Mesendoderm (in vitro differentiated cells): ENCODE measurements around the gene EDA.

Source experiments
- DNase-seq: peaks from one replicate; pipeline ENCODE4 v3.0.0; 2013
- H2AK5ac ChIP-seq: 2 replicates; pipeline ENCODE4 v1.6.1; 2013; ENCODE audit warnings: low read length, inconsistent platforms
- H2BK120ac ChIP-seq: 2 replicates; pipeline ENCODE4 v1.6.1; 2013; ENCODE audit warnings: low read depth, mild to moderate bottlenecking, low read length, moderate library complexity, mixed read lengths
- H2BK15ac ChIP-seq: replicated peaks from 2 replicates; pipeline ENCODE4 v1.6.1; 2013; ENCODE audit warnings: low read depth, mild to moderate bottlenecking, moderate library complexity
- H2BK5ac ChIP-seq: 2 replicates; pipeline ENCODE4 v1.6.1; 2013; ENCODE audit warnings: low read length, inconsistent platforms
- H3K18ac ChIP-seq: 2 replicates; pipeline ENCODE4 v1.6.1; 2013; ENCODE audit warnings: mild to moderate bottlenecking, low read length, mixed read lengths
- H3K23ac ChIP-seq: one replicate; pipeline ENCODE4 v1.6.1; 2013; ENCODE audit warnings: low read length
- H3K27ac ChIP-seq: 2 replicates; pipeline ENCODE4 v1.5.1; 2013; ENCODE audit warnings: low read depth, mild to moderate bottlenecking, inconsistent platforms, low read length, moderate library complexity
- H3K27me3 ChIP-seq: 2 replicates; pipeline ENCODE4 v1.6.1; 2013; ENCODE audit warnings: low read length, control low read depth, mild to moderate bottlenecking, inconsistent platforms; ENCODE audit not compliant: insufficient read depth, poor library complexity
- H3K36me3 ChIP-seq: 2 replicates; pipeline ENCODE4 v1.6.1; 2013; ENCODE audit warnings: low read length, inconsistent platforms; ENCODE audit not compliant: control insufficient read depth, insufficient read depth
- H3K4ac ChIP-seq: one replicate; pipeline ENCODE4 v1.6.1; 2013; ENCODE audit warnings: low read depth, mild to moderate bottlenecking, low read length, moderate library complexity
- H3K4me1 ChIP-seq: 2 replicates; pipeline ENCODE4 v1.6.1; 2013; ENCODE audit warnings: low read depth, low read length, inconsistent platforms; ENCODE audit not compliant: control insufficient read depth
- H3K4me2 ChIP-seq: 2 replicates; pipeline ENCODE4 v1.6.1; 2013; ENCODE audit warnings: low read length
- H3K4me3 ChIP-seq: 2 replicates; pipeline ENCODE4 v1.5.1; 2013; ENCODE audit warnings: mild to moderate bottlenecking, low read length
- H3K56ac ChIP-seq: one replicate; pipeline ENCODE4 v1.6.1; 2013; ENCODE audit warnings: low read length
- H3K79me1 ChIP-seq: 2 replicates; pipeline ENCODE4 v1.6.1; 2013; ENCODE audit warnings: low read length, inconsistent platforms
- H3K79me2 ChIP-seq: 2 replicates; pipeline ENCODE4 v1.6.1; 2013; ENCODE audit warnings: mild to moderate bottlenecking, low read length; ENCODE audit not compliant: control insufficient read depth, insufficient read depth
- H3K9ac ChIP-seq: 2 replicates; pipeline ENCODE4 v1.6.1; 2013; ENCODE audit warnings: low read length, inconsistent platforms
- H4K5ac ChIP-seq: one replicate; pipeline ENCODE4 v1.6.1; 2013; ENCODE audit warnings: low read length
- H4K8ac ChIP-seq: one replicate; pipeline ENCODE4 v1.6.1; 2013; ENCODE audit warnings: low read depth, mild to moderate bottlenecking, control low read depth, low read length, moderate library complexity
- WGBS: extraction: QIAGEN DNeasy Blood & Tissue Kit; methylation state at CpG from one replicate; pipeline ENCODE4 v1.1.7; 2013; ENCODE audit warnings: low lambda C conversion rate, missing lambda C conversion rate; ENCODE audit not compliant: insufficient coverage; ENCODE audit errors: extremely low coverage; 5-methylcytosine and 5-hydroxymethylcytosine counted together

Gene EDA

GRCh38 chrX:70054391-70054790, 438.5 kb downstream of the EDA start:
- H3K4me1 ChIP-seq: no peaks in the 10 kb centered on the region

GRCh38 chrX:70062076-70062475, 446.2 kb downstream of the EDA start, which contains the start of gene OTUD6A:
Gene OTUD6A, plus strand, starts transcription at chrX:70062457. Its CDS starts 68 bp downstream, at chrX:70062525.
- DNase-seq: no peak
- Histone ChIP-seq H3K9ac (no peak within 1 kb of the TSS), H4K8ac (no peak within 1 kb of the TSS), H2BK15ac (no peak within 1 kb of the TSS), H3K79me1 (no peaks in the 10 kb centered on the region), H4K5ac (no peak within 1 kb of the TSS), H3K23ac (no peak within 1 kb of the TSS), H3K18ac (no peak within 1 kb of the TSS), H3K27ac (no peak within 1 kb of the TSS), H3K56ac (no peak within 1 kb of the TSS), H3K4me2 (no peak within 1 kb of the TSS), H3K79me2 (no peaks in the 10 kb centered on the region), H2AK5ac (no peak within 1 kb of the TSS), H3K4me3 (no peak within 1 kb of the TSS), H3K4me1 (no peaks in the 10 kb centered on the region), H2BK5ac (no peak within 1 kb of the TSS), H2BK120ac (no peak within 1 kb of the TSS), H3K4ac (no peak within 1 kb of the TSS), H3K36me3 (no peaks in the 10 kb centered on the region), H3K27me3 (no peaks in the 10 kb centered on the region)
- WGBS: no CpG with 5 or more reads among the region's 14 CpGs

More at GRCh38 chrX:70054391-70054790, 438.5 kb downstream of the EDA start:
- no peaks in the 10 kb centered on the region for H3K36me3 ChIP-seq
- no peaks in the 10 kb centered on the region for H3K79me1 ChIP-seq
- no CpG with 5 or more reads among the region's 5 CpGs for WGBS
- no peak overlapping the region for H2BK5ac ChIP-seq
- H3K27ac ChIP-seq: no peak overlapping the region
- H3K56ac ChIP-seq: no peak overlapping the region
- no peak overlapping the region for H3K23ac ChIP-seq
- H3K18ac ChIP-seq: no peak overlapping the region
- no peak overlapping the region for H4K8ac ChIP-seq
- H3K4me3 ChIP-seq: no peak overlapping the region
- no peak overlapping the region for H3K4ac ChIP-seq
- no peak overlapping the region for H2BK120ac ChIP-seq
- no peak overlapping the region for H3K4me2 ChIP-seq
- DNase-seq: no peak
- no peaks in the 10 kb centered on the region for H3K79me2 ChIP-seq
- no peak overlapping the region for H2BK15ac ChIP-seq
- H3K9ac ChIP-seq: no peak overlapping the region
- H3K27me3 ChIP-seq: no peaks in the 10 kb centered on the region
- H2AK5ac ChIP-seq: no peak overlapping the region
- H4K5ac ChIP-seq: no peak overlapping the region

GRCh38 chrX:70062961-70063550, 447.1 kb downstream of the EDA start:
- Histone ChIP-seq H3K9ac (no peak overlapping the region), H2BK120ac (no peak overlapping the region)
- no CpG with 5 or more reads among the region's 52 CpGs for WGBS

GRCh38 chrX:70066646-70067045, 450.7 kb downstream of the EDA start:
- H3K18ac ChIP-seq: no peak overlapping the region
- H2BK5ac ChIP-seq: no peak overlapping the region
- WGBS: no CpG with 5 or more reads among the region's 7 CpGs
- H3K79me2 ChIP-seq: no peaks in the 10 kb centered on the region
- H3K4me3 ChIP-seq: no peak overlapping the region
- H2BK15ac ChIP-seq: no peak overlapping the region
- no peak overlapping the region for H4K8ac ChIP-seq
- no peak overlapping the region for H3K4me2 ChIP-seq
- no peak overlapping the region for H2AK5ac ChIP-seq
- no peak for DNase-seq
- no peaks in the 10 kb centered on the region for H3K4me1 ChIP-seq
- H3K23ac ChIP-seq: no peak overlapping the region
- no peak overlapping the region for H2BK120ac ChIP-seq
- no peak overlapping the region for H3K56ac ChIP-seq
- H3K27ac ChIP-seq: no peak overlapping the region
- no peaks in the 10 kb centered on the region for H3K36me3 ChIP-seq
- H4K5ac ChIP-seq: no peak overlapping the region
- no peak overlapping the region for H3K9ac ChIP-seq
- no peak overlapping the region for H3K4ac ChIP-seq
- no peaks in the 10 kb centered on the region for H3K79me1 ChIP-seq
- no peaks in the 10 kb centered on the region for H3K27me3 ChIP-seq

More at GRCh38 chrX:70062961-70063550, 447.1 kb downstream of the EDA start:
- Histone ChIP-seq H2BK5ac (no peak overlapping the region), H3K4me1 (no peaks in the 10 kb centered on the region), H4K8ac (no peak overlapping the region), H2BK15ac (no peak overlapping the region), H3K23ac (no peak overlapping the region), H2AK5ac (no peak overlapping the region), H3K56ac (no peak overlapping the region), H3K27me3 (no peaks in the 10 kb centered on the region), H3K4me2 (no peak overlapping the region), H3K18ac (no peak overlapping the region), H4K5ac (no peak overlapping the region), H3K79me2 (no peaks in the 10 kb centered on the region), H3K4ac (no peak overlapping the region), H3K79me1 (no peaks in the 10 kb centered on the region), H3K27ac (no peak overlapping the region), H3K4me3 (no peak overlapping the region), H3K36me3 (no peaks in the 10 kb centered on the region)
- no peak for DNase-seq

- H3K18ac ChIP-seq: no peak overlapping the region
- no peak overlapping the region for H2AK5ac ChIP-seq
- H3K79me1 ChIP-seq: no peaks in the 10 kb centered on the region
- no peak overlapping the region for H3K23ac ChIP-seq
- WGBS: no CpG with 5 or more reads among the region's 5 CpGs
- H3K36me3 ChIP-seq: no peaks in the 10 kb centered on the region
- H3K4me3 ChIP-seq: no peak overlapping the region
- no peak overlapping the region for H2BK120ac ChIP-seq
- H3K9ac ChIP-seq: no peak overlapping the region
- no peak overlapping the region for H2BK15ac ChIP-seq
- H4K5ac ChIP-seq: no peak overlapping the region
- no peak overlapping the region for H4K8ac ChIP-seq
- H3K27ac ChIP-seq: no peak overlapping the region
- H3K4me2 ChIP-seq: no peak overlapping the region
- no peaks in the 10 kb centered on the region for H3K79me2 ChIP-seq
- DNase-seq: no peak
- no peak overlapping the region for H3K56ac ChIP-seq
- H2BK5ac ChIP-seq: no peak overlapping the region
- no peak overlapping the region for H3K4ac ChIP-seq
- no peaks in the 10 kb centered on the region for H3K4me1 ChIP-seq
- H3K27me3 ChIP-seq: no peaks in the 10 kb centered on the region
Measured at GRCh38 chrX:70079297-70079696, 463.4 kb downstream of the EDA start.

GRCh38 chrX:70079870-70080269, 464.0 kb downstream of the EDA start:
- H2BK120ac ChIP-seq: no peak overlapping the region
- no peak overlapping the region for H3K18ac ChIP-seq
- no peak overlapping the region for H3K4me3 ChIP-seq
- H3K23ac ChIP-seq: no peak overlapping the region
- H3K79me2 ChIP-seq: no peaks in the 10 kb centered on the region
- no peak overlapping the region for H2BK5ac ChIP-seq
- no peak overlapping the region for H4K5ac ChIP-seq
- H3K4me2 ChIP-seq: no peak overlapping the region
- H4K8ac ChIP-seq: no peak overlapping the region
- H2AK5ac ChIP-seq: no peak overlapping the region
- H3K27me3 ChIP-seq: no peaks in the 10 kb centered on the region
- H3K36me3 ChIP-seq: no peaks in the 10 kb centered on the region
- DNase-seq: no peak
- no peak overlapping the region for H3K27ac ChIP-seq
- no peaks in the 10 kb centered on the region for H3K79me1 ChIP-seq
- no peaks in the 10 kb centered on the region for H3K4me1 ChIP-seq
- WGBS: no CpG with 5 or more reads among the region's 3 CpGs
- H3K56ac ChIP-seq: no peak overlapping the region
- no peak overlapping the region for H3K9ac ChIP-seq
- no peak overlapping the region for H2BK15ac ChIP-seq
- H3K4ac ChIP-seq: no peak overlapping the region
